Peyer's patch (tissue), 4 donors: ENCODE data around the gene WTIP. TPM values are rescaled to one million over a fixed set of nuclear protein-coding genes. Genes with fewer than 3 reads are reported as not detected.
"Not testable (repeated sequence)": the region's sequence is repeated elsewhere in the genome, so short reads cannot be mapped to it uniquely, and the experiment has no call there.

Experiments
- DNase-seq, 3 donors: peaks; one replicate each; pipeline ENCODE4 v3.0.0-alpha.2; 2017 to 2019
- H3K27ac ChIP-seq, 4 donors: fragments of 200-600 bp; sonication (generic); one replicate each; pipeline ENCODE4 v1.5.1; 2016 to 2019
- H3K27me3 ChIP-seq, 2 donors: fragments of 200-600 bp; sonication (generic); one replicate each; pipeline ENCODE4 v1.5.1; 2019
- H3K36me3 ChIP-seq, 3 donors: fragments of 200-600 bp; sonication (generic); one replicate each; pipeline ENCODE4 v1.5.1; 2016 to 2019
- H3K4me1 ChIP-seq, 4 donors: fragments of 200-600 bp; sonication (generic); one replicate each; pipeline ENCODE4 v1.5.1; 2016 to 2019
- H3K4me3 ChIP-seq, 4 donors: fragments of 200-600 bp; sonication (generic); 1 replicate in 3 of 4; 2 replicates in 1 of 4; pipeline ENCODE4 v1.5.1; 2016 to 2019; ENCODE audit warnings: mild to moderate bottlenecking in 1 of 4
- H3K9me3 ChIP-seq, 4 donors: fragments of 200-600 bp; sonication (generic); one replicate each; pipeline ENCODE4 v1.5.1; 2016 to 2019; ENCODE audit warnings: mild to moderate bottlenecking in 1 of 4
- POLR2A ChIP-seq, 2 donors: fragments of 450-650 bp; IDR thresholded peaks; one replicate each; pipeline ENCODE4 v1.5.1; 2017; ENCODE audit warnings: antibody characterized with exemption in 2 of 2, mild to moderate bottlenecking in 2 of 2, moderate library complexity in 2 of 2
- total RNA-seq, 4 donors: library from RNA; depleted of rRNA; stranded (reverse); fragments of >200 nt; gene quantifications; one replicate each; pipeline ENCODE4 v1.1.0, GENCODE V29; 2016
- TF ChIP-seq, protein P1 (sequence below), 6 experiments: fragments of 450-650 bp in 4 of 6; fragments of 200-600 bp in 2 of 6; sonication (generic) in 1 of 6; IDR thresholded peaks; one replicate each; pipeline ENCODE4 v1.5.1; 2017 to 2019; ENCODE audit warnings: antibody characterized with exemption in 6 of 6, mild to moderate bottlenecking in 3 of 6, moderate library complexity in 1 of 6

WTIP gene
- total RNA-seq, 4 donors from 2014 or later: 1.2 to 18.2 (median 4.7) TPM

DNA sequence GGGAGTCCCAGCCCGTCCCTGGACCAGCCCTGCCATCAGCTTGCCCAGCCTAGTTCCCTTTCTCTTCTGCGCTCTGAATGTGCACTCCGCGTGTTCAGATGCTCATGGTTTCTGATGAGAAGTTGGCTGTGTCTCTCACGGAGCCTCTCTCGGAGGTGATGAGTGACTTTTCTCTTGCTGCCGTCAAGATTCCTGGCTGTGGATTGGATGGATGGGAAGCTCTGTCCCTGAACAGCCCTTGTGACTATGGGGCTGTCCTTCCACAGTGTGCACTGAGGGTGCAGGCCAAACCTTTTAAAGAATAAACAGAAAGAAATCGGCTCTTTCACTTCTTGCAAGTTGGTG lies 24.4 kb downstream of the WTIP start:
- Histone ChIP-seq H3K4me1 (peaks cover 0 to 4% (median 0%) of the 10 kb centered on the region in 4 donors), H3K27me3 (no peaks in the 10 kb centered on the region), H3K36me3 (no peaks in the 10 kb centered on the region), H3K9me3 (peaks cover 0 to 6% (median 0%) of the 10 kb centered on the region in 4 donors), H3K4me3 (no peak overlapping the region), H3K27ac (no peak overlapping the region)
- no peak for DNase-seq
- TF ChIP-seq, protein P1, sequence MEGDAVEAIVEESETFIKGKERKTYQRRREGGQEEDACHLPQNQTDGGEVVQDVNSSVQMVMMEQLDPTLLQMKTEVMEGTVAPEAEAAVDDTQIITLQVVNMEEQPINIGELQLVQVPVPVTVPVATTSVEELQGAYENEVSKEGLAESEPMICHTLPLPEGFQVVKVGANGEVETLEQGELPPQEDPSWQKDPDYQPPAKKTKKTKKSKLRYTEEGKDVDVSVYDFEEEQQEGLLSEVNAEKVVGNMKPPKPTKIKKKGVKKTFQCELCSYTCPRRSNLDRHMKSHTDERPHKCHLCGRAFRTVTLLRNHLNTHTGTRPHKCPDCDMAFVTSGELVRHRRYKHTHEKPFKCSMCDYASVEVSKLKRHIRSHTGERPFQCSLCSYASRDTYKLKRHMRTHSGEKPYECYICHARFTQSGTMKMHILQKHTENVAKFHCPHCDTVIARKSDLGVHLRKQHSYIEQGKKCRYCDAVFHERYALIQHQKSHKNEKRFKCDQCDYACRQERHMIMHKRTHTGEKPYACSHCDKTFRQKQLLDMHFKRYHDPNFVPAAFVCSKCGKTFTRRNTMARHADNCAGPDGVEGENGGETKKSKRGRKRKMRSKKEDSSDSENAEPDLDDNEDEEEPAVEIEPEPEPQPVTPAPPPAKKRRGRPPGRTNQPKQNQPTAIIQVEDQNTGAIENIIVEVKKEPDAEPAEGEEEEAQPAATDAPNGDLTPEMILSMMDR (IDR thresholded peaks at IDR 0.05): no peak
- no peak for TF ChIP-seq POLR2A (IDR thresholded peaks at IDR 0.05)

DNA sequence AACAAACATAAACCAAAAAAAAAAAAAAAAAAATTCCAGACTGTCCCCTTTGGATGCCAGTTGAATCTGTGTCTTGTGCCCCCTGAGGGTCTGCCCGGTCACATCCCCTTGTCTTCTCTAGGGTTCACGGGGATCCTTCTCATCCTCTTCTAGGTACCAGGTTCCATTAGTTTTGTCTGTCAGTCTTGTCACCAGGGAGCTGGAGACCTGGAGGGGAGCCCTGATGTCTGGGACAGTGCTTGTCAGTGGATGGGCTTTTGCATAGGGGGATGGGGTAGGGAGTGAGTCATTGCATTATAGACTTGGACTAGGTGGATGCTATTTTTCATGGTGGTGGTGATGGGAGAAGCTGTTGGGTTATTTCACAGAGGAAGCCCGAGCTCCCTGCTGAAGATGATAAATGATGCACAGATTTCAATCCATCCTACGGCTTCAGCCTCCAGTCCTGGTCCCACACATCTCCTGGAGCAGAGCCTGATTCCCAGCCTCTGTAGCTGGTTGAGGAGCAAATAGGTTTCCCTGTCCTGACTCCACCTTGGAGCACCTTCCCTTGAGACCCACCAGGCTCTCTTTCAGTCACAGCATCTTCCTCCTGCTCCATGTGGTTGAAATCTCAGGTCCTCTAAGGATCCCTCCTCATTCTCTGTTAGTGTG lies 26.0 kb downstream of the WTIP start:
- TF ChIP-seq, protein P1 (IDR thresholded peaks at IDR 0.05): no peak
- no peak for TF ChIP-seq POLR2A (IDR thresholded peaks at IDR 0.05)
- Histone ChIP-seq H3K9me3 (peaks cover 0 to 6% (median 0%) of the 10 kb centered on the region in 4 donors), H3K27me3 (no peaks in the 10 kb centered on the region), H3K36me3 (no peaks in the 10 kb centered on the region), H3K27ac (no peak overlapping the region), H3K4me3 (no peak overlapping the region), H3K4me1 (no peaks in the 10 kb centered on the region)
- no peak for DNase-seq

DNA sequence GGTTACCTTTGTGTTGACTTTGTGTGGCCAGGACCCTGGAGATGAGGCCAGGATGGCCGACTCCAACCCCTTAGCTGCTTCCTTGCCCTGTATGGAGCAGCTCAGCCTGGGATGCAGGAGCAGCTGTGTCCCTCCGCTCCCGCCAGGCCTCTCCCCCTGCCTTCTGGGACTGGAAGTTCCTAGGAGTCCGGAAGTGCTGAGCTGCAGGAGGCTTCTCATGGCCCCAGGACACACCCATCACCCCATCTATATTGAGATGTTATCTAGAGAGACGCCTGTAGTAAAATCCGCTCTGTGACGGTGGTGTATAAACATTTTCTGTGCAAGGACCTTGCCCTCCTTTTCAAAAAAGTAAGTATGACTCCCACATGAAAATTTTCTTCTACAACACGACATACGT lies 27.0 kb downstream of the WTIP start:
- peaks cover 0 to 6% (median 0%) of the 10 kb centered on the region in 4 donors for H3K9me3 ChIP-seq
- TF ChIP-seq, protein P1 (IDR thresholded peaks at IDR 0.05): no peak
- TF ChIP-seq POLR2A (IDR thresholded peaks at IDR 0.05): no peak
- no peaks in the 10 kb centered on the region for H3K4me1 ChIP-seq
- no peaks in the 10 kb centered on the region for H3K27me3 ChIP-seq
- H3K27ac ChIP-seq: no peak overlapping the region
- DNase-seq: no peak
- H3K36me3 ChIP-seq: no peaks in the 10 kb centered on the region
- H3K4me3 ChIP-seq: no peak overlapping the region

DNA sequence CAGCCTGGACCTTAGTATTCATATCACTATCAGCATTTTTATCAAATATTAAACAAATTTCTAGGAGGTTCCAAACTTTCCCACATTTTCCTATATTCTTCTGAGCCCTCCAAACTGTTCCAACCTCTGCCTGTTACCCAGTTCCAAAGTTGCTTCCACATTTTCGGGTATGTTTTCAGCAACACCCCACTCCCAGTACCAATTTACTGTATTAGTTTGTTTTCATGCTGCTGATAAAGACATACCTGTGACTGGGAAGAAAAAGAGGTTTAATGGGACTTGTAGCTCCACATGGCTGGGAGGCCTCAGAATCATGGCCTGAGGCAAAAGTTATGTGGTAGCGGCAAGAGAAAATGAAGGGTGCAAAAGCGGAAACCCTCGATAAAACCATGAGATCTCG lies 29.3 kb downstream of the WTIP start:
- not testable (repeated sequence) for H3K27me3 ChIP-seq, H3K36me3 ChIP-seq, H3K4me3 ChIP-seq, H3K4me1 ChIP-seq, H3K9me3 ChIP-seq, DNase-seq, H3K27ac ChIP-seq

DNA sequence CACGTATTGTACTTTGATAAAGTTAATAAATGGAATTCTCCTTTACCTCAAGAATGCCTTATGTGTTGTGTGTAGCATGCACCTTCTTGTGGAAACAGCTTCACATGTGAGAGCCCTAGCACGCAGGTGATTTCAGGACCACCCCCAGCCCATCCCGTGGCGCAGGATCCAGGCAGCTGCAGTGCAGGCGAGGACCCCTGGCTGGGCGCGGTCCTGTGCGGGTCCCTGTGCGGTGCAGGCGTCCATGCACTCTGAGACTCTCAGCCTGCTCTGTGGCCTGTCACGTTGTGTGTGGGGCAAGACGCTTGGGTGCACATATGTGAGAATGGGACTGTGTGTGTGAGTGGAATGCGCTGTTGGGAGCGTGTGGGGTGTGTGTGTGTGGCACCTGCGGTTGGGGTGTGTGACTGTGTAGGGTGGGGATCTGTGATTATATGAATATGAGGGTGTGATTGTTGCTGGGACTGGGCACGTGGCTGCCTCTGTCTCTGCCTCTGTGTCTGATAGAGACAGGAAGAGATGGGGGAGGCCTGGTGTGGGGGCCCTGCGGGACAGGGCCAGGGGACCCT lies 30.8 kb downstream of the WTIP start:
- Histone ChIP-seq H3K36me3 (no peaks in the 10 kb centered on the region), H3K27ac (no peak overlapping the region), H3K9me3 (peaks cover 0 to 6% (median 0%) of the 10 kb centered on the region in 4 donors), H3K4me3 (no peak overlapping the region), H3K4me1 (no peaks in the 10 kb centered on the region), H3K27me3 (no peaks in the 10 kb centered on the region)
- TF ChIP-seq, protein P1 (IDR thresholded peaks at IDR 0.05): no peak
- TF ChIP-seq POLR2A (IDR thresholded peaks at IDR 0.05): no peak
- DNase-seq: no peak

DNA sequence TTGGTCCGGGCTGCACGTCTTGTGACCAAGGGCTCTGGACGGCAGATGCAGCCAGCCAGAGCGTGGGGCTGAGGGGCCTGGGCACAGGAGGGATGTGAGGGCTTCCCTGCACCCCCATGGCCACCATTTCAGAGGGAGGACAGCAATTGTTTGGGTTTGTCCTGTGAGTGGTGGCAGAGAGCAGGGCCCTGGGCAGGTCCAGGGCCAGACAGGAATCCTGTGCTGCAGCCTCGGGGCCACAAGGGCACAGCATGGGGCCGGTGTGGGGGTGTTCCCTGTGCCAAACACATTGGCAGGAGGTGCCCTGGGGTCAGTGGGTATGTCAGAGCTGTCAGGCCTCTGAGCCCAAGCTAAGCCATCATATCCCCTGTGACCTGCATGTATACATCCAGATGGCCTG lies 32.2 kb downstream of the WTIP start:
- Histone ChIP-seq H3K36me3 (no peaks in the 10 kb centered on the region), H3K9me3 (peaks cover 0 to 6% (median 0%) of the 10 kb centered on the region in 4 donors), H3K4me1 (no peaks in the 10 kb centered on the region), H3K4me3 (no peak overlapping the region), H3K27ac (no peak overlapping the region), H3K27me3 (no peaks in the 10 kb centered on the region)
- TF ChIP-seq, protein P1 (IDR thresholded peaks at IDR 0.05): no peak
- TF ChIP-seq POLR2A (IDR thresholded peaks at IDR 0.05): no peak
- DNase-seq: no peak
